PC-3 (cell line): ENCODE results near the gene CD320. TPM values are rescaled to one million over a fixed set of nuclear protein-coding genes. Genes with fewer than 3 reads are reported as not detected.
"Not testable (repeated sequence)": the region's sequence is repeated elsewhere in the genome, so short reads cannot be mapped to it uniquely, and the experiment has no call there.

ENCODE experiments used
- ATAC-seq: fragments of 200-7000 bp; cut with Tn5 transposase; 2 replicates; pipeline ENCODE4 v1.9.1; 2020; ENCODE audit warnings: mild to moderate bottlenecking, moderate library complexity
- BruUV-seq: library from RNA; stranded (reverse); fragments of 400-500 nt; replicated peaks from 2 replicates; lab custom pipeline; 2021; lab: Mats Ljungman, UMichigan
- CTCF ChIA-PET: fragments of 300-600 bp; sonication (Branson Sonifier 250); formaldehyde crosslinking; loops from one replicate; lab custom pipeline; 2022; ENCODE audit warnings: antibody characterized with exemption; lab: Charles Lee
- POLR2A ChIA-PET: fragments of 300-600 bp; sonication (Branson Sonifier 250); formaldehyde crosslinking; loops from one replicate; lab custom pipeline; 2022; ENCODE audit warnings: antibody characterized with exemption; ENCODE audit not compliant: unreplicated experiment; lab: Charles Lee
- DNase-seq: peaks from one replicate; pipeline ENCODE4 v3.0.0-alpha.2; 2015
- H2AFZ ChIP-seq: fragments of 300-600 bp; sonication (generic); 2 replicates; pipeline ENCODE4 v1.6.0; 2016; ENCODE audit warnings: antibody characterized with exemption, low read length
- H3F3A ChIP-seq: fragments of 300-600 bp; sonication (generic); one replicate; pipeline ENCODE4 v1.6.0; 2017; ENCODE audit warnings: antibody characterized with exemption, low read length, control low read depth, mild to moderate bottlenecking; ENCODE audit not compliant: unreplicated experiment
- H3K27ac ChIP-seq: fragments of 300-600 bp; sonication (generic); 2 replicates; pipeline ENCODE4 v1.5.1; 2016; ENCODE audit warnings: mild to moderate bottlenecking, low read length
- H3K27me3 ChIP-seq: fragments of 300-600 bp; sonication (generic); 2 replicates; pipeline ENCODE4 v1.6.1; 2016; ENCODE audit warnings: low read length, mixed read lengths
- H3K36me3 ChIP-seq: fragments of 300-600 bp; sonication (generic); 2 replicates; pipeline ENCODE4 v1.6.1; 2016; ENCODE audit warnings: low read depth, mixed run types, low read length, mixed read lengths
- H3K4me1 ChIP-seq: fragments of 300-600 bp; sonication (generic); 2 replicates; pipeline ENCODE4 v1.5.1; 2016; ENCODE audit warnings: low read length; ENCODE audit not compliant: insufficient read depth
- H3K4me2 ChIP-seq: fragments of 300-600 bp; sonication (generic); 2 replicates; pipeline ENCODE4 v1.6.0; 2016; ENCODE audit warnings: low read length
- H3K4me3 ChIP-seq: fragments of 300-600 bp; sonication (generic); 2 replicates; pipeline ENCODE4 v1.5.1; 2016; ENCODE audit warnings: mild to moderate bottlenecking, low read length, mixed read lengths
- H3K79me2 ChIP-seq: fragments of 300-600 bp; sonication (generic); 2 replicates; pipeline ENCODE4 v1.6.1; 2017; ENCODE audit warnings: low read length, mixed read lengths
- H3K9ac ChIP-seq: fragments of 300-600 bp; sonication (generic); 2 replicates; pipeline ENCODE4 v1.6.0; 2016; ENCODE audit warnings: mild to moderate bottlenecking, low read length
- H3K9me2 ChIP-seq: fragments of 300-600 bp; sonication (generic); replicated peaks from 2 replicates; pipeline ENCODE4 v1.6.1; 2016; ENCODE audit warnings: mixed run types, low read length, mixed read lengths
- H3K9me3 ChIP-seq: fragments of 300-600 bp; sonication (generic); 2 replicates; pipeline ENCODE4 v1.6.1; 2016; ENCODE audit warnings: low read length, mixed read lengths
- H4K20me1 ChIP-seq: fragments of 300-600 bp; sonication (generic); 2 replicates; pipeline ENCODE4 v1.6.1; 2016; ENCODE audit warnings: low read length, mixed read lengths
- CTCF ChIP-seq: fragments of 300-600 bp; sonication (generic); conservative IDR thresholded peaks from 2 replicates; pipeline ENCODE4 v1.5.1; 2017; ENCODE audit warnings: antibody characterized with exemption, low read depth, mild to moderate bottlenecking, low read length
- EZH2 ChIP-seq: fragments of 300-600 bp; sonication (generic); IDR thresholded peaks from one replicate; pipeline ENCODE4 v1.6.1; 2017; ENCODE audit warnings: antibody characterized with exemption, mild to moderate bottlenecking, low read length; ENCODE audit not compliant: unreplicated experiment
- EZH2phosphoT487 ChIP-seq: fragments of 300-600 bp; sonication (generic); IDR thresholded peaks from 2 replicates; pipeline ENCODE4 v1.6.1; 2018; ENCODE audit warnings: mild to moderate bottlenecking, antibody characterized with exemption, low read length, borderline replicate concordance
- intact Hi-C: fragments of 100-400 bp; cut with micrococcal nuclease; formaldehyde crosslinking; loops from 2 replicates; pipeline ENCODE4 v1.9.0; 2023
- total RNA-seq: library from RNA; depleted of rRNA; stranded (reverse); fragments of >200 nt; gene quantifications from 2 replicates; pipeline ENCODE4 v1.2.3, GENCODE V29; 2014

The CD320 gene
- total RNA-seq, 1 experiment from 2014 or later: 221 TPM

GRCh38 chr19:8304841-8305621 lies 3.1 kb downstream of the CD320 start:
- ATAC-seq: no peak
- no peaks in the 10 kb centered on the region for H4K20me1 ChIP-seq
- no peak overlapping the region for H3K4me3 ChIP-seq
- H3K9me3 ChIP-seq: no peaks in the 10 kb centered on the region
- H3K9ac ChIP-seq: no peak overlapping the region
- TF ChIP-seq CTCF (no peak), EZH2 (no peak), EZH2phosphoT487 (no peak)
- H3K79me2 ChIP-seq: peaks cover 30% of the 10 kb centered on the region
- peaks cover 11% of the 10 kb centered on the region for H3F3A ChIP-seq
- ChIA-PET CTCF (no interaction called here), POLR2A (no interaction called here)
- H3K9me2 ChIP-seq: no peaks in the 10 kb centered on the region
- no peak for DNase-seq
- BruUV-seq: no TSS peak
- H3K27me3 ChIP-seq: no peaks in the 10 kb centered on the region
- H3K4me2 ChIP-seq: no peak overlapping the region
- intact Hi-C loops: no loop called here
- H3K36me3 ChIP-seq: peaks cover 16% of the 10 kb centered on the region
- H2AFZ ChIP-seq: no peak overlapping the region
- H3K4me1 ChIP-seq: peaks cover 33% of the 10 kb centered on the region
- no peak overlapping the region for H3K27ac ChIP-seq

GRCh38 chr19:8302734-8303133 lies 5.4 kb downstream of the CD320 start:
- Histone ChIP-seq H3K9me3 (no peaks in the 10 kb centered on the region), H3K4me1 (peaks cover 18% of the 10 kb centered on the region), H3K79me2 (peaks cover 28% of the 10 kb centered on the region), H3K27ac (no peak overlapping the region), H3K9ac (no peak overlapping the region), H3K4me2 (no peak overlapping the region), H3K4me3 (no peak overlapping the region), H3K27me3 (no peaks in the 10 kb centered on the region), H3K9me2 (no peaks in the 10 kb centered on the region), H4K20me1 (no peaks in the 10 kb centered on the region), H3K36me3 (peaks cover 12% of the 10 kb centered on the region), H2AFZ (no peak overlapping the region), H3F3A (no peaks in the 10 kb centered on the region)
- POLR2A ChIA-PET: no interaction called here
- intact Hi-C loops: no loop called here
- CTCF ChIA-PET: no interaction called here
- no TSS peak for BruUV-seq
- no peak for DNase-seq
- no peak for ATAC-seq
- TF ChIP-seq EZH2: no peak
- TF ChIP-seq CTCF: no peak
- TF ChIP-seq EZH2phosphoT487: no peak

DNA sequence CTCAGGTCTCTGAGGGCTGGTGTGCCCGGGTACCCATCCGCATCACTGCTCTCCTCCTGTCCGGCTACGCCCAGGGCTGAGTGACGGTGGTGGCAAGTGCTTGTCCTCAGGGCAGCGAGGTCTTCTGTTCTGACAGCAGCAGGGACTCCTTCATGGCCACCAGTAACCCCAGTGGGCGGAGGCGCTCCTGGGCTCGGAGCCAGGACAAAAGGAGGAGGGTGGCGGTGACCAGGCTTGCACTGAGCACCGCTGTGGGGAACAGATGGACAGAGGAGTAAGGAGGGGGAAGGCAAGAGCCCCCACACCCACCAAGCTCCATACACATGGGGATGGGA lies 5.8 kb downstream of the CD320 start:
- intact Hi-C loops: no loop called here
- Histone ChIP-seq H3K27ac (no peak overlapping the region), H3F3A (no peaks in the 10 kb centered on the region), H3K9me2 (no peaks in the 10 kb centered on the region), H3K9me3 (no peaks in the 10 kb centered on the region), H3K27me3 (no peaks in the 10 kb centered on the region), H3K9ac (no peak overlapping the region), H4K20me1 (no peaks in the 10 kb centered on the region), H2AFZ (no peak overlapping the region), H3K4me2 (no peak overlapping the region), H3K4me3 (no peak overlapping the region), H3K79me2 (peaks cover 24% of the 10 kb centered on the region), H3K4me1 (peaks cover 14% of the 10 kb centered on the region), H3K36me3 (peaks cover 12% of the 10 kb centered on the region)
- ChIA-PET POLR2A (no interaction called here), CTCF (no interaction called here)
- DNase-seq (no peak), ATAC-seq (no peak)
- BruUV-seq: no TSS peak
- no peak for TF ChIP-seq EZH2phosphoT487
- TF ChIP-seq EZH2: no peak
- TF ChIP-seq CTCF: no peak

DNA sequence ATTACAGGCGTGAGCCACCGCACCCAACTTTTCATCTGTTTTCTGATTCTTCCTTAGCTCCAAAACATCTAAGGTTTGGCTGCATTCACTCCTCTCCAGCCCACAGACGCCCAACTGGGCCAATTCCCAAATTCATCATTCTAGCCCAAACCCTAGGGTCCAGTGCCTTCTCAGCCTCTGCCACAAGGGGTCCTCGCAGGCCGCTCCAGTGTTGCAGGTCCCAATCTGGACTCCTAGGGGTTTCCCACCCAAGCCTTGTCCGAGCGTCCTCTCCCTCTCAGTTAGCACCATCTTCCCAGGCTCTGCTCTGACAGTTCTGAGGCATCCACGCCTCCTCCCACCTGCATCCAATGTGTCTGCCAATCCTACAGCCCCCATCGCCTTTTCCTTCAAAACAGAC lies 16.8 kb downstream of the CD320 start:
- H3K27me3 ChIP-seq, H3K36me3 ChIP-seq, CTCF ChIA-PET, H4K20me1 ChIP-seq, H3K4me1 ChIP-seq, H3K79me2 ChIP-seq, H3K9me3 ChIP-seq, H3K4me3 ChIP-seq, H3K9ac ChIP-seq, H3F3A ChIP-seq, DNase-seq, POLR2A ChIA-PET, H2AFZ ChIP-seq, BruUV-seq, H3K27ac ChIP-seq, H3K4me2 ChIP-seq, intact Hi-C loops, H3K9me2 ChIP-seq: not testable (repeated sequence)
- peak; percentile 61 for ATAC-seq
